Measurements from ENCODE around the gene YEATS4.

Gene YEATS4

GRCh38 chr12:69423037-69423905, 63.7 kb downstream of the YEATS4 start:
- Mint-ChIP-seq H3K4me3 (no peak overlapping the region), H3K27me3 (ENCODE audit: low read depth) (peaks cover 3% of the 10 kb centered on the region), H3K4me1 (no peaks in the 10 kb centered on the region), H3K9me3 (no peaks in the 10 kb centered on the region), H3K36me3 (ENCODE audit: low read depth) (peaks cover 3% of the 10 kb centered on the region), H3K27ac (no peak overlapping the region)
- TF ChIP-seq, protein P1, sequence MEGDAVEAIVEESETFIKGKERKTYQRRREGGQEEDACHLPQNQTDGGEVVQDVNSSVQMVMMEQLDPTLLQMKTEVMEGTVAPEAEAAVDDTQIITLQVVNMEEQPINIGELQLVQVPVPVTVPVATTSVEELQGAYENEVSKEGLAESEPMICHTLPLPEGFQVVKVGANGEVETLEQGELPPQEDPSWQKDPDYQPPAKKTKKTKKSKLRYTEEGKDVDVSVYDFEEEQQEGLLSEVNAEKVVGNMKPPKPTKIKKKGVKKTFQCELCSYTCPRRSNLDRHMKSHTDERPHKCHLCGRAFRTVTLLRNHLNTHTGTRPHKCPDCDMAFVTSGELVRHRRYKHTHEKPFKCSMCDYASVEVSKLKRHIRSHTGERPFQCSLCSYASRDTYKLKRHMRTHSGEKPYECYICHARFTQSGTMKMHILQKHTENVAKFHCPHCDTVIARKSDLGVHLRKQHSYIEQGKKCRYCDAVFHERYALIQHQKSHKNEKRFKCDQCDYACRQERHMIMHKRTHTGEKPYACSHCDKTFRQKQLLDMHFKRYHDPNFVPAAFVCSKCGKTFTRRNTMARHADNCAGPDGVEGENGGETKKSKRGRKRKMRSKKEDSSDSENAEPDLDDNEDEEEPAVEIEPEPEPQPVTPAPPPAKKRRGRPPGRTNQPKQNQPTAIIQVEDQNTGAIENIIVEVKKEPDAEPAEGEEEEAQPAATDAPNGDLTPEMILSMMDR (IDR thresholded peaks at IDR 0.05; ENCODE audit: unreplicated experiment in 3 of 3): no peak

- Mint-ChIP-seq H3K27ac (no peak overlapping the region), H3K9me3 (no peaks in the 10 kb centered on the region)
Observed at GRCh38 chr12:69425417-69425816, 65.9 kb downstream of the YEATS4 start.

GRCh38 chr12:69428351-69429073, 69.0 kb downstream of the YEATS4 start:
- H3K9me3 Mint-ChIP-seq: no peaks in the 10 kb centered on the region
- peaks cover 11% of the 10 kb centered on the region for H3K4me1 Mint-ChIP-seq
- TF ChIP-seq, protein P1 (IDR thresholded peaks at IDR 0.05; ENCODE audit: unreplicated experiment in 3 of 3): no peak
- peaks cover 3% of the 10 kb centered on the region for H3K36me3 Mint-ChIP-seq (ENCODE audit: low read depth)
- H3K4me3 Mint-ChIP-seq: no peak overlapping the region
- no peaks in the 10 kb centered on the region for H3K27me3 Mint-ChIP-seq (ENCODE audit: low read depth)
- no peak overlapping the region for H3K27ac Mint-ChIP-seq

More at GRCh38 chr12:69425417-69425816, 65.9 kb downstream of the YEATS4 start:
- Mint-ChIP-seq H3K27me3 (ENCODE audit: low read depth) (no peaks in the 10 kb centered on the region), H3K36me3 (ENCODE audit: low read depth) (peaks cover 3% of the 10 kb centered on the region), H3K4me3 (no peak overlapping the region), H3K4me1 (peaks cover 3% of the 10 kb centered on the region)
- TF ChIP-seq, protein P1 (IDR thresholded peaks at IDR 0.05; ENCODE audit: unreplicated experiment in 3 of 3): no peak

DNA sequence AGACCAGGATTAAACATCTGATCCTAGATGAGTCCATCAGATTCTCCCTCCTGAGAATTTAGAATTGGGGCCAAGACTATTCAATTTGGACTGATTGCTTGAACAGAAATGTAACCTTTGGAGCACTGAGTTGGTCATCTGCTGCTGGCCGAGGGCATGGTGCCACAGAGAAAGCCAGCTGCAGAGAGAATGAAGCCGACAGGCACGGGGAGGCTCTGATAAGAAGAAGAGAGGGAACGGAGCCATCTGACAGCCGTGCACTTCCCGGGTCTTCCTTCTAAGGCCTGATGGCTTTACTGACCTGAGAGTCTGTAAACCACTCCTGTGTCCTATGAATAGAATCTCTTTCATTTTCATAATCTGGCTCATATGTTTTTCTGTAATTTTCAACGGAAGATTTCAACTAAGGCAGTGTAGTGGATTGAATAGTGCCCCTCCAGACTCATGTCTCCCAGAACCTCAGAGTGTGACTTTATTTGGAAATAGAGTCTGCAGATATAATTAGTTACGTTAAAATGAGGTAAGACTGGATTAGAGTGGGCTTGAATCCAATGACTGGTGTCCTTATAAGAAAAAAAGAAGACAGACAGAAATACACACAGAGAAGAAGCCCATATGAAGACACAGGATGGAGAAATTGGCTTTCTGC, 71.5 kb downstream of the YEATS4 start:
- no peak overlapping the region for H3K27ac Mint-ChIP-seq
- peaks cover 11% of the 10 kb centered on the region for H3K4me1 Mint-ChIP-seq
- no peaks in the 10 kb centered on the region for H3K27me3 Mint-ChIP-seq (ENCODE audit: low read depth)
- no peaks in the 10 kb centered on the region for H3K9me3 Mint-ChIP-seq
- H3K4me3 Mint-ChIP-seq: no peak overlapping the region
- TF ChIP-seq, protein P1 (IDR thresholded peaks at IDR 0.05; ENCODE audit: unreplicated experiment in 3 of 3): no peak
- no peaks in the 10 kb centered on the region for H3K36me3 Mint-ChIP-seq (ENCODE audit: low read depth)

GRCh38 chr12:69431591-69432222, 72.2 kb downstream of the YEATS4 start:
- no peaks in the 10 kb centered on the region for H3K9me3 Mint-ChIP-seq
- H3K27me3 Mint-ChIP-seq (ENCODE audit: low read depth): no peaks in the 10 kb centered on the region
- H3K4me3 Mint-ChIP-seq: no peak overlapping the region

More at GRCh38 chr12:69431591-69432222, 72.2 kb downstream of the YEATS4 start:
- TF ChIP-seq, protein P1 (IDR thresholded peaks at IDR 0.05; ENCODE audit: unreplicated experiment in 3 of 3): no peak
- Mint-ChIP-seq H3K4me1 (peaks cover 11% of the 10 kb centered on the region), H3K27ac (no peak overlapping the region), H3K36me3 (ENCODE audit: low read depth) (no peaks in the 10 kb centered on the region)
